Activated naive CD8-positive, alpha-beta T cell treated with anti-CD3 and anti-CD28 coated beads, Interleukin-2, amount 50 U/mL, for 24 hours (primary cell): Measurements from ENCODE around the gene RIBC1.
"Not testable (repeated sequence)": the region's sequence is repeated elsewhere in the genome, so short reads cannot be mapped to it uniquely, and the experiment has no call there.

ENCODE experiments used
- ATAC-seq: fragments of 150-1000 bp; cut with Tn5 transposase; one replicate; pipeline ENCODE4 v1.10.0; 2021
- DNase-seq: peaks from one replicate; pipeline ENCODE4 v3.0.0; 2021
- H3K27ac Mint-ChIP-seq: one replicate; pipeline ENCODE4 v1.8.0; 2021; ENCODE audit warnings: mild to moderate bottlenecking, mixed read lengths
- H3K27me3 Mint-ChIP-seq: one replicate; pipeline ENCODE4 v1.8.0; 2021; ENCODE audit warnings: mixed read lengths
- H3K36me3 Mint-ChIP-seq: one replicate; pipeline ENCODE4 v1.8.0; 2021; ENCODE audit warnings: low read depth, mixed read lengths
- H3K4me1 Mint-ChIP-seq: one replicate; pipeline ENCODE4 v1.8.0; 2021; ENCODE audit warnings: mixed read lengths
- H3K4me3 Mint-ChIP-seq: one replicate; pipeline ENCODE4 v1.8.0; 2021; ENCODE audit warnings: mild to moderate bottlenecking, moderate library complexity, mixed read lengths
- H3K9me3 Mint-ChIP-seq: one replicate; pipeline ENCODE4 v1.8.0; 2021; ENCODE audit warnings: mixed read lengths

Gene RIBC1

DNA sequence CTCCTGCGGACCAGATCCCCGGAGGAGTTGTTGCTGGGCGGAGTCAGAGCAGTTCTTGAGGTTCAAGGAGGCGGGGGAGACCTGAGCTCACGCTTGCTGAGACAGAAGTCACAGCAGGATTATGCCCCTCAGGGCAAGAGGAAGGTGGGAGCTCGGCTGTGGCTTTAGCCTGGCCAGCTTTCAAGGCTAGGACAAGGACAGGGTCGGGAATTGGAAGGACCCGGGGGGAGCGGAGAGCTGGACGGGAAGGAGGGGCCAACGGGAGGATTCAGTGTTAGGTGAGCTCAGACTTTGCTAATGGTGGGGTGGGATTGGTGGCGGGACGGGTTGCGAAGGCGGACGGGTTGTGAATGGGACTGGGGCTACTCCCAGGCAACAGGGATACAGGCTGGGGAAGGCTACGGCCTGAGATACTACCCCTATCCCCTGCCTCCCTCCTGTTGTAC lies at the start of gene RIBC1:
TSS of gene RIBC1 (plus strand) at position 13 of the 446 bp plus-strand sequence. CDS start 3,404 bp downstream, outside the sequence.
- H3K36me3 Mint-ChIP-seq = peaks cover 17% of the 10 kb centered on the region

GRCh38 chrX:53373307-53373706 lies 49.4 kb upstream of the RIBC1 start:
- H3K36me3 Mint-ChIP-seq = peaks cover 6% of the 10 kb centered on the region
- no peak overlapping the region for H3K27ac Mint-ChIP-seq
- no peaks in the 10 kb centered on the region for H3K27me3 Mint-ChIP-seq
- DNase-seq (no peak), ATAC-seq (no peak)
- no peaks in the 10 kb centered on the region for H3K9me3 Mint-ChIP-seq
- no peak overlapping the region for H3K4me3 Mint-ChIP-seq
- no peaks in the 10 kb centered on the region for H3K4me1 Mint-ChIP-seq

More for the DNA sequence above, at the start of gene RIBC1:
- DNase-seq (no peak), ATAC-seq (no peak)
- H3K27me3 Mint-ChIP-seq = no peaks in the 10 kb centered on the region
- H3K9me3 Mint-ChIP-seq = no peaks in the 10 kb centered on the region
- peak within 1 kb of the TSS; percentile 94 for H3K27ac Mint-ChIP-seq
- H3K4me1 Mint-ChIP-seq = peaks cover 22% of the 10 kb centered on the region
- peak within 1 kb of the TSS; percentile 92 for H3K4me3 Mint-ChIP-seq

GRCh38 chrX:53374222-53374820 lies 48.4 kb upstream of the RIBC1 start:
- H3K36me3 Mint-ChIP-seq = peaks cover 9% of the 10 kb centered on the region
- no peaks in the 10 kb centered on the region for H3K27me3 Mint-ChIP-seq
- no peak overlapping the region for H3K27ac Mint-ChIP-seq
- no peak overlapping the region for H3K4me3 Mint-ChIP-seq
- no peak for DNase-seq
- no peaks in the 10 kb centered on the region for H3K4me1 Mint-ChIP-seq
- no peaks in the 10 kb centered on the region for H3K9me3 Mint-ChIP-seq
- no peak for ATAC-seq

DNA sequence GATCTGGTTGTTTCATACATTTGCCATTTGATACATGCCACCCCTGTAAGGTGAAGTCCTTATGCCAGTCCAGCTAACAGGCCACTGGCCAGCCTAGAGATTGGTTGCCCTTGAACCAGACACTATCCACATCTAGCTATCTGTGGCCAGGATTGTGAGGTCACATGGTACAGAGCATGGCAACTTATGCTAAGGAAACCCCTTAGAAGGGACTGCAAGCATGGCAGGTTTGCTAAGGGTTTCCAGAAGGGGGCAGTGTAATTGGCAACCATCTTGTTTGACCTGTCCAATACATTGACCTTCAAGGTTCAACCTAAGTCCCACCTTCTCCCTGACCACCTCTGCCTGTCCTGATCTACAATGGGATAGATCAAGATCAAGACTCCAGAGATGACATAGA lies 47.8 kb upstream of the RIBC1 start:
- Mint-ChIP-seq H3K4me1 (no peaks in the 10 kb centered on the region), H3K27ac (no peak overlapping the region), H3K4me3 (no peak overlapping the region), H3K36me3 (peaks cover 13% of the 10 kb centered on the region), H3K27me3 (no peaks in the 10 kb centered on the region), H3K9me3 (no peaks in the 10 kb centered on the region)
- DNase-seq (no peak), ATAC-seq (no peak)

- H3K4me1 Mint-ChIP-seq = no peaks in the 10 kb centered on the region
- no peaks in the 10 kb centered on the region for H3K9me3 Mint-ChIP-seq
- H3K27ac Mint-ChIP-seq = no peak overlapping the region
- H3K4me3 Mint-ChIP-seq = no peak overlapping the region
- H3K36me3 Mint-ChIP-seq = peaks cover 21% of the 10 kb centered on the region
- DNase-seq (no peak), ATAC-seq (no peak)
- no peaks in the 10 kb centered on the region for H3K27me3 Mint-ChIP-seq
Observed at GRCh38 chrX:53376888-53377287, 45.8 kb upstream of the RIBC1 start.

- Mint-ChIP-seq H3K27me3 (no peaks in the 10 kb centered on the region), H3K4me1 (no peaks in the 10 kb centered on the region), H3K36me3 (peaks cover 21% of the 10 kb centered on the region)
Observed at GRCh38 chrX:53377464-53377863, 45.2 kb upstream of the RIBC1 start.

DNA sequence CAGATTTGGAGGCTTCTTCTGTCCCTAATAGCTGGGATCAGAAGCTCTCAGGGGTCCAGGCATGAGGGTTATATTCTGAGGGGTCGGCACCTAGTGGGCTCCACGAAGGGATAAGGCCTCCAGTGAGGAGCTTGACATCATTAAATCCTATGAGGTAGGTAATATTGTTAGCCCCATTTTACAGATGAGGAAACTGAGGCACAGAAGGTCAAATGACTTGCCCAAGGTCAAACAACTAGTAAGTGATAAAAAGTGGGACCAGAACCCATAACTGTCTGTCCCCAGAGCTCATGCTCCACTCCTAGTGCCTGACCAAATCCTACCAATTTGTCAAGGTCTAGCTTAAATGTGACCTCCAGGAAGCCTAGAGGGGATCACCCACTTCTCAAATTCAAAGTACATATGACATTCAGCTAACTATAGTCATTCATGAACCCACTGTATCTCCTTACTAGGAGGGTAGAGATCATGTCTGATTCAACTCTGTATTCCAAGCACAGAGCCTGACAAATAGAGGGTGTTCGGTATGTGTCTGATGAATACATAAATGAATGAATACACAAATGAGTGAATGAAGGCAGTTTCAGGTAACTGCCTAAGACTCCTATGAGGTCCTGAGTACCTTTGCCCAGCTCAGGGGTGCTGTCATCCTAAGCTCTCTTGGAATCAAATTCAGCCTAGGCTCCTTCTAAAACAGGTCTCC lies 43.5 kb upstream of the RIBC1 start:
- no peak for DNase-seq
- ATAC-seq = no peak

More at GRCh38 chrX:53377464-53377863, 45.2 kb upstream of the RIBC1 start:
- H3K27ac Mint-ChIP-seq = no peak overlapping the region
- no peak for DNase-seq
- ATAC-seq = no peak
- no peaks in the 10 kb centered on the region for H3K9me3 Mint-ChIP-seq
- H3K4me3 Mint-ChIP-seq = no peak overlapping the region

DNA sequence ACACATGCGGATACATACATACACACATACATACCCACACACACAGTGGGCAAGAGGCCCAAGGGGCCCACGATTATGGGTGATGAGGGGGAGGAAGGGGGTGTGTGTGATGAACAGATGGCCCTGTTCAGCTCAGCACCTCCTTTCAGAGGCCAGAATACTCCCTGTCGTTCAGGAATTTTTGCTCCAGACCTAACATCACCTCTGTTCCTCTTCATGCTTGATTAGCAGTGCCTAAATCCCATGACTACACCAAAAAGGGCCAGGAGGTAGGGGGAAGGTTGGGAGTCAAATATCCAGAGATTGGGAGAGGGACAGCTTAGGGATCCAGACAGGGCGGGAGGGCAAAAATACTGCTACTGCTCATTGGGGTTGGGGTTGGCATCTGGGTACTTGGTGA lies 42.9 kb upstream of the RIBC1 start:
- ATAC-seq = no peak
- no peak overlapping the region for H3K27ac Mint-ChIP-seq
- no peaks in the 10 kb centered on the region for H3K4me1 Mint-ChIP-seq
- peaks cover 24% of the 10 kb centered on the region for H3K36me3 Mint-ChIP-seq
- H3K27me3 Mint-ChIP-seq = no peaks in the 10 kb centered on the region
- no peak overlapping the region for H3K4me3 Mint-ChIP-seq
- no peak for DNase-seq
- H3K9me3 Mint-ChIP-seq = no peaks in the 10 kb centered on the region

More for the DNA sequence above, 43.5 kb upstream of the RIBC1 start:
- peaks cover 24% of the 10 kb centered on the region for H3K36me3 Mint-ChIP-seq
- no peak overlapping the region for H3K4me3 Mint-ChIP-seq
- H3K9me3 Mint-ChIP-seq = no peaks in the 10 kb centered on the region
- H3K27me3 Mint-ChIP-seq = no peaks in the 10 kb centered on the region
- H3K4me1 Mint-ChIP-seq = no peaks in the 10 kb centered on the region
- no peak overlapping the region for H3K27ac Mint-ChIP-seq

DNA sequence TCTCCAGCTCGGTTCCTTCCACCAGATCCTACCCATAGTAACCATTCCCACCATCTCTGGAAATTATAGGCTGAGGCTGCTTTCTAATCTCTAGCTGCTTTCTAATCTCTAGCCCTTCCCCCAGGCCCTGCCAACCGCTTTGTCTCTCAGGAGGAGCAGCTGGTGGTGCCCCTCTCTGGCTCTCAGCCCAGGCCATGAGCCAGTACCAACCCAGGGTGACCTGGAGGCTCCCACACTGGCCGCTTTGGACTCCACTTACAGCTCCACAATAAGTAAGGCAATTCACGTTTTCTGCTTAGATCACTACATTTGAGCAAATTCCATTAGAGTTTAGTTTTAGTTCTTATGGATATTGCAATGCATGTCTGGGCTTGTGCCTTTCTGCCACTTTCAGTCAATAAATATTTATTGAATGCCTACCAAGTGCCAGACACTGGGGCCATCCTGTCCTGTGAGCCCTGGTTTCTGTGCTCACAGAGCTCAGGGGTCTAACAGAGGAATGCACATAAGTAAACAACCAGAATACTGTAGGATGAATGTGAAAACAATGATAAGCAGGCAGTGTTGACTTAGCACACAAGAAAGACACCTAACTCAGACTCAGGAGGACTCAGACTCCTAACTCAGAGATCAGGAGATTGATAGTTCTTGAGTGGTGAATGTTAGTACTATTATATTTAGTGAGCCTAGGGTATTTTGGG lies 39.1 kb upstream of the RIBC1 start:
- Mint-ChIP-seq H3K27me3 (no peaks in the 10 kb centered on the region), H3K9me3 (no peaks in the 10 kb centered on the region), H3K36me3 (peaks cover 19% of the 10 kb centered on the region), H3K27ac (no peak overlapping the region), H3K4me1 (no peaks in the 10 kb centered on the region), H3K4me3 (no peak overlapping the region)
- ATAC-seq (no peak), DNase-seq (no peak)

- ATAC-seq = no peak
- Mint-ChIP-seq H3K27me3 (no peaks in the 10 kb centered on the region), H3K4me1 (no peaks in the 10 kb centered on the region), H3K27ac (peak overlapping the region; percentile 15), H3K36me3 (peaks cover 39% of the 10 kb centered on the region), H3K4me3 (no peak overlapping the region), H3K9me3 (no peaks in the 10 kb centered on the region)
- no peak for DNase-seq
Observed at GRCh38 chrX:53395605-53396298, 26.9 kb upstream of the RIBC1 start.

GRCh38 chrX:53398216-53398615 lies 24.5 kb upstream of the RIBC1 start:
- no peak overlapping the region for H3K27ac Mint-ChIP-seq
- no peak overlapping the region for H3K4me3 Mint-ChIP-seq
- H3K9me3 Mint-ChIP-seq = no peaks in the 10 kb centered on the region
- ATAC-seq (no peak), DNase-seq (no peak)
- H3K4me1 Mint-ChIP-seq = no peaks in the 10 kb centered on the region
- H3K27me3 Mint-ChIP-seq = no peaks in the 10 kb centered on the region
- H3K36me3 Mint-ChIP-seq = peaks cover 51% of the 10 kb centered on the region

DNA sequence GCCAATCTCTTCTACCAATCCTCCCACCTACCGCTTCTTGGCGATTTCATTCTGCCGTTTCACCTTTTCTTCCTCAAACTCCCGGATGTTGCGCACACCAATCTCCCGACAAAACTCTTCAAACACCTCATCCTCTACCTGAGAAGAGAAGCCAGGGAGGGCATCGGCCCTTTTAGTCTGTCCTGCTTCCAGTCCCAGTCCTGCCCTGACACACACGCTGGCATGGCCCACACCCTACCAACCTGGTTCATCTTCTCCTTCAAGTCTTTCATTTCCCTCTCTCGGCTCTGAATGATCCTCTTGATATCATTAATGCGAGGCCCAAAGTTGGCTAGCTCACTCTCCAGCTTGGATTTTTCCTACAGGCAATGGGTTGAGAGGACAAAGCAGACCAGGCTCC lies 19.1 kb upstream of the RIBC1 start:
- no peak overlapping the region for H3K4me3 Mint-ChIP-seq
- H3K4me1 Mint-ChIP-seq = no peaks in the 10 kb centered on the region
- no peak overlapping the region for H3K27ac Mint-ChIP-seq
- peaks cover 38% of the 10 kb centered on the region for H3K36me3 Mint-ChIP-seq
- DNase-seq (no peak), ATAC-seq (no peak)
- no peaks in the 10 kb centered on the region for H3K27me3 Mint-ChIP-seq
- no peaks in the 10 kb centered on the region for H3K9me3 Mint-ChIP-seq

DNA sequence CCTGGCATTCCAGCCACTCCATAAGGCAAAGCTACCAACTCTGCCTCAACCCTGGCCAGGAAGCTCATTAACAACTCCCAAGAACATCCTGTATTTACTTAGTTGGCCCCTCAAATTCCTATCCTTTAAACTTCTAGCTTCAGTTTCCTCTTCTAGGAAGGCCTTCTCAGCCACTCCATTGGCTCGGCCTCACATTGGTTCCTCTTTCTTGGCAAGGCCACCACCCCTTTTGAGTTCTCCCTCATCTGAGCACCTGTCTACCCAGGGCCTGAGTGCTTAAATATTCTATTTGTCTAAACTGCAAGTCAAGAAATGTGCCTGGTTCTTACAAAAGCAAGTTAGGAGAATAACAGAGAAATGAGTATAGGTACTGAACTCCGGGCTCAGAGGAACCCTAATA lies 10.2 kb upstream of the RIBC1 start:
- Mint-ChIP-seq H3K36me3 (peaks cover 34% of the 10 kb centered on the region), H3K4me3 (no peak overlapping the region), H3K27ac (no peak overlapping the region), H3K27me3 (no peaks in the 10 kb centered on the region), H3K4me1 (peaks cover 1% of the 10 kb centered on the region), H3K9me3 (no peaks in the 10 kb centered on the region)
- DNase-seq = no peak
- ATAC-seq = no peak

DNA sequence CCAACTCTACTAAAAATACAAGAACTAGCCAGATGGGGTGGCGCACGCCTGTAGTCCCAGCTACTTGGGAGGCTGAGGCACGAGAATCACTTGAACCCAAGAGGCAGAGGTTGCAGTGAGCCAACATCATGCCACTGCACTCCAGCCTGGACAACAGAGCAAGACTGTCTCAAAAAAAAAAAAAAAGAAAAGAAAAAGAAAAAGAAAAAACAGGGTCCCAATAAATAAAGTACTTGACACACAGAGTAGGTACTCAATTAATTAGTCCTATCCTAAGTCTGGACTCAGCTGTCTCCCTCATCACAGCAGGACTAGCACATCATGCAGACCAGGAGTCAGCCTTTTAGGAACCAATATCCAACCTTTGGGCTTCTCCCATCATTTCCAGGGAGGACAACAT lies 2.3 kb upstream of the RIBC1 start:
- peak overlapping the region; percentile 92 for H3K4me3 Mint-ChIP-seq
- not testable (repeated sequence) for H3K9me3 Mint-ChIP-seq, DNase-seq, H3K27me3 Mint-ChIP-seq, H3K27ac Mint-ChIP-seq, ATAC-seq
- peaks cover 26% of the 10 kb centered on the region for H3K4me1 Mint-ChIP-seq
- peaks cover 22% of the 10 kb centered on the region for H3K36me3 Mint-ChIP-seq
